Measurements from ENCODE around the gene FOXF2.
"Not testable (repeated sequence)": the region's sequence is repeated elsewhere in the genome, so short reads cannot be mapped to it uniquely, and the experiment has no call there.

FOXF2 gene

DNA sequence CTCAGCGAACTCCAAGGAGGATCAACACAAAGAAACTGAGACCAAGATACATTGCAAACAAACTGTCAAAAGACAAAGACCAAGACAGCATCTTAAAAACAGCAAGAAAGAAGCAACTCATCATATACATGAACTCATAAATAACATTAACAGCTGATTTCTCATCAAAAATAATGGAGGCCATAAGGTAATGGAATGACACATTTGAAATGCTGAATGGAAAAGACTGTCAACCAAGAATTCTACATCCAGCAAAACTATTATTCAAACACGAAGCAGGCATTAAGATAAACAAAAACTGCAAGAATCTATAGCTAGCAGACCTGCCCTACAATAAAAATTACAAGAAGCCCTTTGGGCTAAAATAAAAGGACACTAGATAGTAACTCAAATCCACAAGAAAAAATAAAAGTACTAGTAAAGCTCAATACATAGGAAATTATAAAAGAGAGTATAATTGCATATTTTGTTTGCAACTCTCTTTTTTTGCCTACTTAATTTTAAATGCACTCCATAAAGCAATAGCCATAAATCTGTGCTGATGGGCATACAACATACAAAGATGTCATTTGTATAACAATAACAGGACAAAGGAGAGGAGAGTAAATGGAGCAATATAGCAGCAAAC, 37.9 kb upstream of the FOXF2 start:
- DNase-seq (ENCODE audit: low read depth), result no peak
- no peak overlapping the region for H3K4me3 ChIP-seq (ENCODE audit: low read length)
- TF ChIP-seq, protein P1, sequence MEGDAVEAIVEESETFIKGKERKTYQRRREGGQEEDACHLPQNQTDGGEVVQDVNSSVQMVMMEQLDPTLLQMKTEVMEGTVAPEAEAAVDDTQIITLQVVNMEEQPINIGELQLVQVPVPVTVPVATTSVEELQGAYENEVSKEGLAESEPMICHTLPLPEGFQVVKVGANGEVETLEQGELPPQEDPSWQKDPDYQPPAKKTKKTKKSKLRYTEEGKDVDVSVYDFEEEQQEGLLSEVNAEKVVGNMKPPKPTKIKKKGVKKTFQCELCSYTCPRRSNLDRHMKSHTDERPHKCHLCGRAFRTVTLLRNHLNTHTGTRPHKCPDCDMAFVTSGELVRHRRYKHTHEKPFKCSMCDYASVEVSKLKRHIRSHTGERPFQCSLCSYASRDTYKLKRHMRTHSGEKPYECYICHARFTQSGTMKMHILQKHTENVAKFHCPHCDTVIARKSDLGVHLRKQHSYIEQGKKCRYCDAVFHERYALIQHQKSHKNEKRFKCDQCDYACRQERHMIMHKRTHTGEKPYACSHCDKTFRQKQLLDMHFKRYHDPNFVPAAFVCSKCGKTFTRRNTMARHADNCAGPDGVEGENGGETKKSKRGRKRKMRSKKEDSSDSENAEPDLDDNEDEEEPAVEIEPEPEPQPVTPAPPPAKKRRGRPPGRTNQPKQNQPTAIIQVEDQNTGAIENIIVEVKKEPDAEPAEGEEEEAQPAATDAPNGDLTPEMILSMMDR (conservative IDR thresholded peaks at IDR 0.05; ENCODE audit: low read length), result no peak

DNA sequence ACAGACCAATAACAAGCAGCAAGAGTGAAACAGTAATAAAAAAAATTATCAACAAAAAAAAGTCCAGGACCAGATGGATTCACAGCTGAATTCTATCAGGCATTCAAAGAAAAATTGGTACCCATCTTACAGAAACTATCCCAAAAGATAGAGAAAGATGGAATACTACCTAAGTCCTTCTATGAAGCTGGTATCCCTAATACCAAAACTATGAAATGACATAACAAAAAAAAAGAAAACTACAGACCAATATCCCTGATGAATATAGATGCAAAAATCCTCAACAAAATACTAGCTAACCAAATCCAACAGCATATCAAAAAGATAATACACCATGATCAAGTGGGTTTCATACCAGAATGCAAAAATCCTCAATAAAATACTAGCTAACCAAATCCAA, 34.3 kb upstream of the FOXF2 start:
- H3K4me3 ChIP-seq (ENCODE audit: low read length); DNase-seq (ENCODE audit: low read depth): not testable (repeated sequence)

DNA sequence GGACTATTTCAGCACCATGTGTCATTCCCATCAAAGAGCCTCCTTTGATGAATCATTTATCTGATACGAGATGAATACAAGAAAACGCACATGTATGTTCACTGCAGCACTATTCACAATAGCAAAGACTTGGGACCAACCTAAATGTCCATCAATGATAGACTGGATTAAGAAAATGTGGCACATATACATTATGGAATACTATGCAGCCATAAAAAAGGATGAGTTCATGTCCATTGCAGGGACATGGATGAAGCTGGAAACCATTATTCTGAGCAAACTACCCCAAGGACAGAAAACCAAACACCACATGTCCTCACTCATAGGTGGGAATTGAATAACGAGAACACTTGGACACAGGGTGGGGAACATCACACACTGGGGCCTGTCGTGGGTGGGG, 27.7 kb upstream of the FOXF2 start:
- H3K4me3 ChIP-seq (ENCODE audit: low read length); DNase-seq (ENCODE audit: low read depth): not testable (repeated sequence)

GRCh38 chr6:1362643-1363042, 26.7 kb upstream of the FOXF2 start:
- TF ChIP-seq, protein P1 (conservative IDR thresholded peaks at IDR 0.05; ENCODE audit: low read length), result no peak
- no peak for DNase-seq (ENCODE audit: low read depth)
- H3K4me3 ChIP-seq (ENCODE audit: low read length), result no peak overlapping the region

DNA sequence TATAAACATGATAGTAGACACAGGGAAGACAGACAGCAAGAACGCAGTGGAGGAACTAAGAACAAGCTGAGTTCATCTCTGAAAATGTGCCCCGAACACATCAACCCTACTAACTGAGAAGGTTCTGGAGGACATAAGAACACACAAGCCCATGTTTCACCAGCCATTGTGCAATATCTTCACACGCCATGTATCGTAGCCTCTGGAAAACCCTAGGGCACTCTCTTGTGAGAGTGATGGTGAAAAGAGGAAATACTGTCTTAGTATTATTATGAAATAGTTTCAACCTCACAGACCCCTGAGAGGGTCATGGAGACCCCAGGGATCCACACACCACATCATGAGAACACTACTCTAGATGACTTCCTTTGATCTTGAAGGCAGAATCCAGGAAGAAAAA, 26.1 kb upstream of the FOXF2 start:
- H3K4me3 ChIP-seq (ENCODE audit: low read length), result no peak overlapping the region
- TF ChIP-seq, protein P1 (conservative IDR thresholded peaks at IDR 0.05; ENCODE audit: low read length), result no peak
- DNase-seq (ENCODE audit: low read depth), result peak; percentile 50

- TF ChIP-seq, protein P1 (conservative IDR thresholded peaks at IDR 0.05; ENCODE audit: low read length), result peak; percentile 39
- DNase-seq (ENCODE audit: low read depth), result peak; percentile 84
- no peak overlapping the region for H3K4me3 ChIP-seq (ENCODE audit: low read length)
Observed at GRCh38 chr6:1363729-1364572, 25.4 kb upstream of the FOXF2 start.

GRCh38 chr6:1364791-1365190, 24.6 kb upstream of the FOXF2 start:
- TF ChIP-seq, protein P1 (conservative IDR thresholded peaks at IDR 0.05; ENCODE audit: low read length), result no peak
- no peak overlapping the region for H3K4me3 ChIP-seq (ENCODE audit: low read length)
- DNase-seq (ENCODE audit: low read depth), result peak; percentile 61

GRCh38 chr6:1365686-1366085, 23.7 kb upstream of the FOXF2 start:
- no peak for DNase-seq (ENCODE audit: low read depth)
- TF ChIP-seq, protein P1 (conservative IDR thresholded peaks at IDR 0.05; ENCODE audit: low read length), result no peak
- H3K4me3 ChIP-seq (ENCODE audit: low read length), result no peak overlapping the region
